Endothelial cell of umbilical vein (primary cell): ENCODE results near the gene DNAJC17. TPM values are rescaled to one million over a fixed set of nuclear protein-coding genes. Genes with fewer than 3 reads are reported as not detected.

ENCODE experiments used
- BruUV-seq: library from RNA; stranded (reverse); fragments of 400-500 nt; replicated peaks from 2 replicates; lab custom pipeline; 2021; lab: Mats Ljungman, UMichigan
- CTCF ChIA-PET: fragments of 300-600, 350-600 bp; sonication (Branson Sonifier 250); formaldehyde crosslinking; loops from one replicate; lab custom pipeline; 2021; ENCODE audit warnings: antibody characterized with exemption, inconsistent platforms; lab: Charles Lee
- POLR2A ChIA-PET: fragments of 300-600, 350-600 bp; sonication (Branson Sonifier 250); formaldehyde crosslinking; loops from one replicate; lab custom pipeline; 2021; ENCODE audit warnings: antibody characterized with exemption, inconsistent platforms; lab: Charles Lee
- DNase-seq: peaks from one replicate; pipeline ENCODE4 v3.0.0-alpha.2; 2011; ENCODE audit warnings: low read depth, low spot score
- FAIRE-seq: peaks from 2 replicates; lab custom pipeline; 2011; peaks lifted over from hg19 to GRCh38; lab: Jason Lieb, UNC
- H2AFZ ChIP-seq: 2 replicates; pipeline ENCODE4 v1.6.0; 2012; ENCODE audit warnings: low read depth, low read length, control low read depth, inconsistent platforms
- H3K27ac ChIP-seq: 2 replicates; pipeline ENCODE4 v1.5.1; 2011; ENCODE audit warnings: low read depth, mild to moderate bottlenecking, control low read depth, low read length, moderate library complexity; ENCODE audit not compliant: insufficient read depth
- H3K27me3 ChIP-seq, 2 experiments: 2 replicates each; pipeline versions ENCODE4 v1.6.0 to v1.6.1; 2011; ENCODE audit warnings: low read length in 2 of 2, mixed read lengths in 1 of 2; ENCODE audit not compliant: control insufficient read depth in 2 of 2, insufficient read depth in 2 of 2
- H3K36me3 ChIP-seq, 2 experiments: 2 replicates in 1 of 2; 3 replicates in 1 of 2; pipeline ENCODE4 v1.5.1; 2011; ENCODE audit warnings: low read length in 2 of 2, mild to moderate bottlenecking in 1 of 2, moderate library complexity in 1 of 2; ENCODE audit not compliant: control insufficient read depth in 2 of 2, insufficient read depth in 2 of 2; ENCODE audit errors: extremely low read depth in 1 of 2
- H3K4me1 ChIP-seq: 3 replicates; pipeline ENCODE4 v1.5.1; 2011; ENCODE audit warnings: mild to moderate bottlenecking, low read length; ENCODE audit not compliant: control insufficient read depth, insufficient read depth; ENCODE audit errors: extremely low read depth
- H3K4me2 ChIP-seq: 2 replicates; pipeline ENCODE4 v1.6.1; 2011; ENCODE audit warnings: low read length, control low read depth, mixed read lengths; ENCODE audit not compliant: insufficient read depth
- H3K4me3 ChIP-seq, 3 experiments: fragments of 200-600 bp in 1 of 3; sonication (generic), shearing (Covaris generic) in 1 of 3; replicated peaks in 1 of 3; 2 replicates each; pipeline ENCODE4 v1.5.1; 2011 to 2016; ENCODE audit warnings: control low read depth in 3 of 3, low read length in 3 of 3, mild to moderate bottlenecking in 2 of 3, inconsistent platforms in 1 of 3, low read depth in 1 of 3, moderate library complexity in 1 of 3; ENCODE audit not compliant: insufficient read depth in 1 of 3
- H3K79me2 ChIP-seq: 2 replicates; pipeline ENCODE4 v1.6.0; 2012; ENCODE audit warnings: low read length, inconsistent platforms; ENCODE audit not compliant: control insufficient read depth, insufficient read depth
- H3K9ac ChIP-seq: replicated peaks from 2 replicates; pipeline ENCODE3; 2011; ENCODE audit warnings: low read length, control low read depth; ENCODE audit not compliant: insufficient read depth; ENCODE audit errors: extremely low read depth
- H3K9me1 ChIP-seq: replicated peaks from 3 replicates; pipeline ENCODE4 v1.6.0; 2011; ENCODE audit warnings: mild to moderate bottlenecking, low read length; ENCODE audit not compliant: control insufficient read depth, insufficient read depth; ENCODE audit errors: extremely low read depth
- H3K9me3 ChIP-seq: replicated peaks from 2 replicates; pipeline ENCODE4 v1.5.1; 2012; ENCODE audit warnings: low read length, inconsistent platforms; ENCODE audit not compliant: control insufficient read depth, insufficient read depth
- H4K20me1 ChIP-seq: replicated peaks from 2 replicates; pipeline ENCODE3; 2011; ENCODE audit warnings: mild to moderate bottlenecking, low read length; ENCODE audit not compliant: control insufficient read depth, insufficient read depth; ENCODE audit errors: extremely low read depth
- EZH2 ChIP-seq: IDR thresholded peaks from 2 replicates; pipeline ENCODE4 v1.6.1; 2012; ENCODE audit warnings: borderline replicate concordance, low read depth, mild to moderate bottlenecking, moderate library complexity, low read length, inconsistent platforms; ENCODE audit not compliant: severe bottlenecking
- FOS ChIP-seq: IDR thresholded peaks from 2 replicates; pipeline ENCODE4 v1.6.1; 2011; ENCODE audit warnings: mild to moderate bottlenecking, low read length, moderate library complexity, borderline replicate concordance; ENCODE audit not compliant: insufficient read depth
- GATA2 ChIP-seq: IDR thresholded peaks from 2 replicates; pipeline ENCODE4 v1.7.0; 2011; ENCODE audit warnings: low read depth, mild to moderate bottlenecking, moderate library complexity, mixed read lengths, low read length; ENCODE audit not compliant: insufficient read length, insufficient read depth
- JUN ChIP-seq: IDR thresholded peaks from 2 replicates; pipeline ENCODE4 v1.6.1; 2011; ENCODE audit warnings: borderline replicate concordance, low read depth; ENCODE audit not compliant: insufficient read length, insufficient read depth
- MYC ChIP-seq: IDR thresholded peaks from one replicate; pipeline ENCODE4 v1.6.1; 2011; ENCODE audit warnings: mild to moderate bottlenecking, low read depth, low read length
- POLR2A ChIP-seq: IDR thresholded peaks from 2 replicates; pipeline ENCODE4 v1.6.1; 2012; ENCODE audit warnings: low read depth, mild to moderate bottlenecking, control low read depth, low read length
- POLR2AphosphoS5 ChIP-seq: IDR thresholded peaks from 2 replicates; pipeline ENCODE4 v1.6.1; 2012; ENCODE audit warnings: low read depth, mild to moderate bottlenecking, control low read depth, low read length, moderate library complexity; ENCODE audit not compliant: insufficient read depth
- dilution Hi-C: fragments of 300-500 bp; cut with MboI; formaldehyde crosslinking; loops from one replicate; pipeline ENCODE4 v1.15.0; 2019; ENCODE audit warnings: low sequenced_read_pairs; ENCODE audit not compliant: extremely low pct_ligation_motif_present
- intact Hi-C: fragments of 100-400 bp; cut with micrococcal nuclease; formaldehyde crosslinking; loops from one replicate; pipeline ENCODE4 v1.10.0; 2022
- polyA plus RNA-seq, 4 experiments: library from polyadenylated mRNA; depleted of rRNA in 3 of 4; stranded (reverse) in 3 of 4; unstranded in 1 of 4; fragments of >200 nt; gene quantifications; 2 replicates each; pipeline versions ENCODE4 v1.2.1 to v1.2.3, GENCODE V29; 2011 to 2012; ENCODE audit warnings: missing spikeins in 1 of 4
- total RNA-seq: library from RNA; stranded (reverse); gene quantifications from 2 replicates; pipeline ENCODE4 v1.2.3, GENCODE V29; 2021
- TF ChIP-seq, protein P1 (sequence below), 2 donors: IDR thresholded peaks; 1 replicate in 1 of 2; 2 replicates in 1 of 2; pipeline ENCODE4 v1.5.1; 2011; ENCODE audit warnings: low read length in 2 of 2, mild to moderate bottlenecking in 2 of 2, moderate library complexity in 2 of 2, control low read depth in 1 of 2, inconsistent platforms in 1 of 2, low read depth in 1 of 2; ENCODE audit not compliant: insufficient read depth in 1 of 2; ENCODE audit errors: extremely low read depth in 1 of 2
- TF ChIP-seq, protein P2 (sequence below): IDR thresholded peaks from 2 replicates; pipeline ENCODE4 v1.6.1; 2011; ENCODE audit not compliant: insufficient read depth, insufficient read length

The DNAJC17 gene
- total and polyA plus RNA-seq, 2 donors (not counting 3 experiments of a cell fraction or from before 2014, with no cell fraction given), result 30.7 to 46.4 TPM

DNA sequence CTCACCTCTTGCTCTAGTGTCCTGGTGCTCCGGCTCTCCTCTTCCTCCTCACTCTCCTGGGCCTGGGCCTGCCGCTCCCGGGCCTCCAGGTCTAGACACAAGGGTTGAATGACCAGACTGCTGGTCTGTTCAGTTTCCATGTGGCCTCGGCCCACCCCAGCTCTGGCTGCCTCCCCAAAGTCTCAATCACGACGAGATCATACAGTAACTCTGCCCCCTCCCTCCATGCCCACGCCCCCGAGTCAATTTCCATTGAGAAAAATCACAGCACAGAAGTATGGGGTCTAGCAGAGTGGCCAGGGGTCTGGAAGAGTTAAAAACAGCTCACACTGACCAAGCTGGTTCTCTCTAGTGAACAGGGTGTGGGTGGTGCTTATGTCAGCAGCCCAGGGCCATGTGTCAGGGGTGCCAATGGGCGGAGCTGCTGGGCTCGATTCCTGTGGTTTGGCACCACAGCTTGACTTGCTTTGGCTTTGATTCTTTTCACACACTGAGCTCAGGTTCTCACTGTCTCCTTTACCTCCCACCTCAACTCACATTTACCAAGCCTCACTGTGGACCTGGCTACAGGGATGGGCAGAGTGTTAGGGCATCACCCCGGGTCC lies 30.6 kb downstream of the DNAJC17 start:
- H3K36me3 ChIP-seq, result peaks cover 0 to 38% of the 10 kb centered on the region in 2 experiments
- H3K27me3 ChIP-seq, result no peaks in the 10 kb centered on the region
- intact Hi-C loops (no loop called here), dilution Hi-C loops (no loop called here)
- no peaks in the 10 kb centered on the region for H4K20me1 ChIP-seq
- H3K9me1 ChIP-seq, result no peaks in the 10 kb centered on the region
- TF ChIP-seq, protein P1, sequence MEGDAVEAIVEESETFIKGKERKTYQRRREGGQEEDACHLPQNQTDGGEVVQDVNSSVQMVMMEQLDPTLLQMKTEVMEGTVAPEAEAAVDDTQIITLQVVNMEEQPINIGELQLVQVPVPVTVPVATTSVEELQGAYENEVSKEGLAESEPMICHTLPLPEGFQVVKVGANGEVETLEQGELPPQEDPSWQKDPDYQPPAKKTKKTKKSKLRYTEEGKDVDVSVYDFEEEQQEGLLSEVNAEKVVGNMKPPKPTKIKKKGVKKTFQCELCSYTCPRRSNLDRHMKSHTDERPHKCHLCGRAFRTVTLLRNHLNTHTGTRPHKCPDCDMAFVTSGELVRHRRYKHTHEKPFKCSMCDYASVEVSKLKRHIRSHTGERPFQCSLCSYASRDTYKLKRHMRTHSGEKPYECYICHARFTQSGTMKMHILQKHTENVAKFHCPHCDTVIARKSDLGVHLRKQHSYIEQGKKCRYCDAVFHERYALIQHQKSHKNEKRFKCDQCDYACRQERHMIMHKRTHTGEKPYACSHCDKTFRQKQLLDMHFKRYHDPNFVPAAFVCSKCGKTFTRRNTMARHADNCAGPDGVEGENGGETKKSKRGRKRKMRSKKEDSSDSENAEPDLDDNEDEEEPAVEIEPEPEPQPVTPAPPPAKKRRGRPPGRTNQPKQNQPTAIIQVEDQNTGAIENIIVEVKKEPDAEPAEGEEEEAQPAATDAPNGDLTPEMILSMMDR (IDR thresholded peaks at IDR 0.05; ENCODE audit: extremely low read depth in 1 of 2, insufficient read depth in 1 of 2, low read depth in 1 of 2, low read length in 2 of 2), result no peak
- TF ChIP-seq GATA2, result no peak
- TF ChIP-seq EZH2, result no peak
- TF ChIP-seq POLR2AphosphoS5, result no peak
- TF ChIP-seq, protein P2, sequence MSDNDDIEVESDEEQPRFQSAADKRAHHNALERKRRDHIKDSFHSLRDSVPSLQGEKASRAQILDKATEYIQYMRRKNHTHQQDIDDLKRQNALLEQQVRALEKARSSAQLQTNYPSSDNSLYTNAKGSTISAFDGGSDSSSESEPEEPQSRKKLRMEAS, result no peak
- no peak for TF ChIP-seq POLR2A
- TF ChIP-seq MYC, result no peak
- TF ChIP-seq JUN, result no peak
- no peak for TF ChIP-seq FOS
- FAIRE-seq, result no peak
- POLR2A ChIA-PET, result no interaction called here
- H2AFZ ChIP-seq, result no peak overlapping the region
- H3K4me3 ChIP-seq, result no peak overlapping the region
- H3K4me2 ChIP-seq, result no peak overlapping the region
- no peak for DNase-seq
- CTCF ChIA-PET, result interaction anchor here (0.8 to 2.4 kb wide), 3 partner anchors 9 to 30 kb away, joined by 3 to 8 read pairs (median 5); partner anchors contain the start of gene GCHFR
- H3K79me2 ChIP-seq, result no peaks in the 10 kb centered on the region
- BruUV-seq, result no TSS peak
- H3K27ac ChIP-seq, result no peak overlapping the region
- H3K9me3 ChIP-seq, result no peaks in the 10 kb centered on the region
- no peak overlapping the region for H3K9ac ChIP-seq
- no peaks in the 10 kb centered on the region for H3K4me1 ChIP-seq
